GM18511 (cell line): ENCODE results near the gene SPDEF.

Experiments
- ATAC-seq: cut with Tn5 transposase; IDR thresholded peaks from one replicate; pipeline ENCODE4 v1.9.1; 2021; ENCODE audit warnings: mild to moderate bottlenecking, moderate library complexity; ENCODE audit not compliant: unreplicated experiment

Gene SPDEF

DNA sequence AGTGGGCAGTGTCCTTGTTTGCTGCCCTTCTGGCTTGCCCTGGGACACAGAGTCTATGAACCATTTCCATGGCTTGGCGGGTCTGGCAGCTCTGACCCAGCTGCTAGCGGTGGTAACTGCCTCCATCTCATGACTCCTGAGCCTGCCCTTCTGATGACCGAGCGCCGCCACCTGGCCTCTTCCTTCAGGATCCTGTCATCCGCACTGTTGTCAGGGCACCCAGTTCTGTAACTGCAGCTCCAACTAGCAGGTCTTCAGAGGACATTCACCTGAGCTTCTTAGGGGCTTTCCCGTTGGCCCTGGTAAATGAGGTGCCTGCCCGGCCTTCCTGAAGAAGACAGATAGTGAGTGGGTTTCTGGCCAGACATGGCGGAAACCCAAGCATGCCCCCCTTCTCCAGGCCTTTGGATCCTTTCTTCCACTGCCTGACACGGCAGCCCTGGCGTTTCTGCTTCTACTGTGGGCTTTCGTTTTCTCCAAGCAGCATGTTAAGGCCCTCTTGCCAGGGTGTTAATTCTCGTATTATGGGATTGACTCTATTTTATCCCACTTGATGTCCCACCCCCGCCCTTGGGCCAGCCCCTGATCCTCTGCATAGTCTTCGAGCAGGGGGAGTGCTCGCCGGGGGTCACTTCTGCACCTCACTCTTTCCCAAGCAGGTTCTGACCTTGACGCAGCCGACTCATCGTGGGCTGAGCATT is 65.6 kb downstream of the SPDEF start:
- ATAC-seq = no peak

DNA sequence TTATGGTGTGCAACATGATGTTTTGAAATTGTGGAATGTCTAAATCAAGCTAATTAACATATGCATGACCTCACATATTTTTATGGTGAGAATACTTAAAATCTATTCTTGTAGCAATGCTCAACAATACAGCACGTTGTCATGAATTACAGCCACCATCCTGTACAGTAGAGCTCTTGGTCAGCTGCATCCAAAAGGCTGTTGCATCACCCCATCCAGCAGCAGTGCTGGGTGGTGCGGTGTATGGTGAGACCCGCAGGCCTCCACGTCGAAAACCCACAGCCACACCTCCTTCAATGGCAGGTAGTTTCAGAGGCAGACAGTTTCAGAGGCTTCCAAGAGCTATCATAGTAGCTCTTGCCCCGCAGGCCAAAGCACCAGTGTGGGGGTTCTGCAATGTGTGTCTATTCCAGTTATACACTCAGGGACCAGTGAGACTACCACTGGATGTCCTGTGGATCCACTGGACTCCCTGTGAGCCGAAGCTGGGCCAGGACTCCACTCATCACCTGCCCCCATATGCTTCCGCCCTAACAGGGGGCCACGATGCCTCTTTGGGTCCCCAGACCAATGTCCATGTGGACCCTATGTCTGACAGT is 66.8 kb downstream of the SPDEF start:
- no peak for ATAC-seq
